Suprapubic skin (tissue), 3 donors: ENCODE measurements around the gene PRKAR2A.

Source experiments
- CTCF ChIP-seq, 2 donors: fragments of 200-600 bp in 1 of 2; fragments of 450-650 bp in 1 of 2; sonication (generic) in 1 of 2; IDR thresholded peaks; one replicate each; pipeline ENCODE4 v1.5.1; 2016 to 2019; ENCODE audit warnings: antibody characterized with exemption in 2 of 2, mild to moderate bottlenecking in 1 of 2, moderate library complexity in 1 of 2
- EP300 ChIP-seq: sonication (generic); formaldehyde crosslinking; IDR thresholded peaks from one replicate; pipeline ENCODE4 v1.6.1; 2017; ENCODE audit warnings: antibody characterized with exemption
- POLR2A ChIP-seq, 2 donors: fragments of 450-650 bp; IDR thresholded peaks; one replicate each; pipeline ENCODE4 v1.6.1; 2017; ENCODE audit warnings: antibody characterized with exemption in 2 of 2, mild to moderate bottlenecking in 2 of 2, moderate library complexity in 2 of 2

- TF ChIP-seq CTCF (IDR thresholded peaks at IDR 0.05) = no peak
- TF ChIP-seq POLR2A (IDR thresholded peaks at IDR 0.05) = no peak
- no peak for TF ChIP-seq EP300
Measured at GRCh38 chr3:48845170-48845569, 2.5 kb downstream of the PRKAR2A start.
